SU-DHL-6 (cell line): ENCODE results near the gene ERFL.

Experiments
- EZH2phosphoT487 ChIP-seq: fragments of 200-600 bp; sonication (generic), shearing (Covaris generic); conservative IDR thresholded peaks from 2 replicates; pipeline ENCODE4 v1.6.1; 2018; ENCODE audit warnings: mild to moderate bottlenecking, antibody characterized with exemption, low read length, moderate library complexity, mixed read lengths
- TF ChIP-seq, protein P1 (sequence below): fragments of 200-600 bp; sonication (generic); IDR thresholded peaks from one replicate; pipeline ENCODE4 v1.5.1; 2017; ENCODE audit warnings: antibody characterized with exemption, mild to moderate bottlenecking, low read length, moderate library complexity; ENCODE audit not compliant: insufficient read depth, poor library complexity, severe bottlenecking

DNA sequence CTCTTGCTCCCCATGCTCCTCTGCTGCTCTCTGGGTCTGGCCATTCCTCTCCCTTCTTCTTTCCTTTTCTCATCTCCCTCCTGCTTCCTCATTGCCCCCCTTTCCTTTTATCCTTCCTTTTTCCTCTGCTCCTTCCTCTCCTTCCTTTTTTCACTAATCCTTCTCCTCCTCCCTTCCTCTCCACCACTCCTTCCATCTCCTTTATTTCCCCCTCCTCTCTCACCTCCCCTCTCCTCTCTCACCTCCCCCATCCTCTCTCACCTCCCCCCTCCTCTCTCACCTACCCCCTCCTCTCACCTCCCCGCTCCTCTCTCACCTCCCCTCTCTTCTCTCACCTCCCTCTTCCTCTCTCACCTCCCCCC is 31.7 kb downstream of the ERFL start:
- TF ChIP-seq, protein P1, sequence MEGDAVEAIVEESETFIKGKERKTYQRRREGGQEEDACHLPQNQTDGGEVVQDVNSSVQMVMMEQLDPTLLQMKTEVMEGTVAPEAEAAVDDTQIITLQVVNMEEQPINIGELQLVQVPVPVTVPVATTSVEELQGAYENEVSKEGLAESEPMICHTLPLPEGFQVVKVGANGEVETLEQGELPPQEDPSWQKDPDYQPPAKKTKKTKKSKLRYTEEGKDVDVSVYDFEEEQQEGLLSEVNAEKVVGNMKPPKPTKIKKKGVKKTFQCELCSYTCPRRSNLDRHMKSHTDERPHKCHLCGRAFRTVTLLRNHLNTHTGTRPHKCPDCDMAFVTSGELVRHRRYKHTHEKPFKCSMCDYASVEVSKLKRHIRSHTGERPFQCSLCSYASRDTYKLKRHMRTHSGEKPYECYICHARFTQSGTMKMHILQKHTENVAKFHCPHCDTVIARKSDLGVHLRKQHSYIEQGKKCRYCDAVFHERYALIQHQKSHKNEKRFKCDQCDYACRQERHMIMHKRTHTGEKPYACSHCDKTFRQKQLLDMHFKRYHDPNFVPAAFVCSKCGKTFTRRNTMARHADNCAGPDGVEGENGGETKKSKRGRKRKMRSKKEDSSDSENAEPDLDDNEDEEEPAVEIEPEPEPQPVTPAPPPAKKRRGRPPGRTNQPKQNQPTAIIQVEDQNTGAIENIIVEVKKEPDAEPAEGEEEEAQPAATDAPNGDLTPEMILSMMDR: no peak
- TF ChIP-seq EZH2phosphoT487: no peak
